SK-N-SH treated with all-trans-retinoic acid at 6 μM for 48 hours (cell line): ENCODE measurements around the gene KCNQ5.

Experiments
- BACH2 ChIP-seq: fragments of 250-450 bp; sonication (Bioruptor Pico); IDR thresholded peaks from 2 replicates; pipeline ENCODE4 v1.9.0; 2021; ENCODE audit warnings: mild to moderate bottlenecking, borderline replicate concordance
- PPARA ChIP-seq: fragments of 250-450 bp; sonication (Bioruptor Pico); IDR thresholded peaks from 2 replicates; pipeline ENCODE4 v1.5.0; 2020; ENCODE audit warnings: mild to moderate bottlenecking, borderline replicate concordance
- TCF4 ChIP-seq: fragments of 250-450 bp; sonication (Bioruptor Pico); IDR thresholded peaks from 2 replicates; pipeline ENCODE4 v1.8.0; 2021; ENCODE audit warnings: mild to moderate bottlenecking, moderate library complexity, borderline replicate concordance
- ZFP30 ChIP-seq: fragments of 450-650 bp; formaldehyde crosslinking; IDR thresholded peaks from 2 replicates; pipeline ENCODE4 v1.5.0; 2022; ENCODE audit warnings: mild to moderate bottlenecking, moderate library complexity

- TF ChIP-seq BACH2 (CRISPR knock-in tag) = no peak
- no peak for TF ChIP-seq TCF4
- no peak for TF ChIP-seq PPARA
- TF ChIP-seq ZFP30 (CRISPR knock-in tag) = no peak
Measured at GRCh38 chr6:73152556-73152955, 530.7 kb downstream of the KCNQ5 start.
